Retinal pigment epithelial cell (primary cell): ENCODE measurements around the gene CTTNBP2.

Experiments
- DNase-seq: peaks from one replicate; pipeline ENCODE4 v3.0.0-alpha.2; 2010; ENCODE audit warnings: low read depth
- H3K4me3 ChIP-seq: 2 replicates; pipeline ENCODE4 v1.5.1; 2011; ENCODE audit warnings: mild to moderate bottlenecking, low read length, control low read depth, moderate library complexity
- TF ChIP-seq, protein P1 (sequence below): conservative IDR thresholded peaks from 2 replicates; pipeline ENCODE4 v1.5.1; 2011; ENCODE audit warnings: low read depth, low read length, control low read depth, inconsistent platforms

Gene CTTNBP2

DNA sequence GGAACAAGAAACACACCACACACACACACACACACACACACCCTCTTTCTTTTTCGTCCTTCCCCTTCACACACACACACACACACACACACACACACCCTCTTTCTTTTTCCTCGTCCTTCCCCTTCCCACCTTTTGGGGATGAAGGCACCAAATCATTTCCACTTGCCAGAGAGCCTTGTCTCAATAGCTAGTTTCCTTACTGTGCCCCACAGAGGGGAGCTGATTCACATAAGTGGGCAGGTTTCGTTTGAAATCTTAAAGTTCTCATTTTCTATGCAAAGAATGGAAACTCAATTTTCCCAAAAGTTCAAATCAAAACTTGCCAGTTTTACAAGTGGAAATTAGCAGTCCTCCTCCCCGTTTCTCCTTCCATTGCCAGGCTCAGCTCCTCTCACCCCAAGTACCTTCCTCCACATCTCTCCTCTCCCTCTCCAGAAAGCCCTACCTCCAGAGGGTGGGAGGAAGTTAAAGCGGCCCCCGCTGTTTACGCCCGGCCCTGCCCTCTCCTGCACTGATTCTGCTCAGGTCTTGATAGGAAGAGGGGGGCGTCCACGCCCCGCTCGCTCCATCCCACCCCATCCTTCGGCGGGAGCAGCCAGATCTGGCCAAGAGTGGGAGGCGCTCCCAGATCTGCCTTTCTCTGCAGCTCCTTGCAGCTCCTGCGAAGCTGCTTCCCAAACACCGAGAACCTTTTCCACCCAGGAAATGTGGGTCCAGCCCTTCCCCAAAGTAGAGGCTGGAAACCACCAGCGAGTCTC lies 1.3 kb downstream of the CTTNBP2 start:
- DNase-seq: no peak
- TF ChIP-seq, protein P1, sequence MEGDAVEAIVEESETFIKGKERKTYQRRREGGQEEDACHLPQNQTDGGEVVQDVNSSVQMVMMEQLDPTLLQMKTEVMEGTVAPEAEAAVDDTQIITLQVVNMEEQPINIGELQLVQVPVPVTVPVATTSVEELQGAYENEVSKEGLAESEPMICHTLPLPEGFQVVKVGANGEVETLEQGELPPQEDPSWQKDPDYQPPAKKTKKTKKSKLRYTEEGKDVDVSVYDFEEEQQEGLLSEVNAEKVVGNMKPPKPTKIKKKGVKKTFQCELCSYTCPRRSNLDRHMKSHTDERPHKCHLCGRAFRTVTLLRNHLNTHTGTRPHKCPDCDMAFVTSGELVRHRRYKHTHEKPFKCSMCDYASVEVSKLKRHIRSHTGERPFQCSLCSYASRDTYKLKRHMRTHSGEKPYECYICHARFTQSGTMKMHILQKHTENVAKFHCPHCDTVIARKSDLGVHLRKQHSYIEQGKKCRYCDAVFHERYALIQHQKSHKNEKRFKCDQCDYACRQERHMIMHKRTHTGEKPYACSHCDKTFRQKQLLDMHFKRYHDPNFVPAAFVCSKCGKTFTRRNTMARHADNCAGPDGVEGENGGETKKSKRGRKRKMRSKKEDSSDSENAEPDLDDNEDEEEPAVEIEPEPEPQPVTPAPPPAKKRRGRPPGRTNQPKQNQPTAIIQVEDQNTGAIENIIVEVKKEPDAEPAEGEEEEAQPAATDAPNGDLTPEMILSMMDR: no peak
- peak overlapping the region; percentile 80 for H3K4me3 ChIP-seq

DNA sequence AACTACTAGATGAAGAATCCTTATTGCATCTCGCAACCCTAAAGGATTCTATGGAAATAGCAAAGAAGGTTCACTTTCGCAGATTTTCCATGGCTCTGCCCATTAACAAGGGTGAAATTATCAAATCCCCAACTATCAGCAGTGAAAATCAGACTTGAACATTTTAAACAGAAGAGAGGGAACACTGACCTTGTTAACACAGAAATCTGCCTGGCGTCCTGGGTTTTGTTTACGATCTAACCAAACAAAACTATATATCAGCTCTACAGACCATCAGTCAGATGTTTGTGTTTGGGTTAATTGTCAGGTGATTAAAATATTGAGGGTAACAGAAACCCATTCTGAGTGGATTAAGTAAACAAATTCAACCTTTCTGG lies 1.9 kb downstream of the CTTNBP2 start:
- DNase-seq: no peak
- no peak overlapping the region for H3K4me3 ChIP-seq
- TF ChIP-seq, protein P1: no peak

DNA sequence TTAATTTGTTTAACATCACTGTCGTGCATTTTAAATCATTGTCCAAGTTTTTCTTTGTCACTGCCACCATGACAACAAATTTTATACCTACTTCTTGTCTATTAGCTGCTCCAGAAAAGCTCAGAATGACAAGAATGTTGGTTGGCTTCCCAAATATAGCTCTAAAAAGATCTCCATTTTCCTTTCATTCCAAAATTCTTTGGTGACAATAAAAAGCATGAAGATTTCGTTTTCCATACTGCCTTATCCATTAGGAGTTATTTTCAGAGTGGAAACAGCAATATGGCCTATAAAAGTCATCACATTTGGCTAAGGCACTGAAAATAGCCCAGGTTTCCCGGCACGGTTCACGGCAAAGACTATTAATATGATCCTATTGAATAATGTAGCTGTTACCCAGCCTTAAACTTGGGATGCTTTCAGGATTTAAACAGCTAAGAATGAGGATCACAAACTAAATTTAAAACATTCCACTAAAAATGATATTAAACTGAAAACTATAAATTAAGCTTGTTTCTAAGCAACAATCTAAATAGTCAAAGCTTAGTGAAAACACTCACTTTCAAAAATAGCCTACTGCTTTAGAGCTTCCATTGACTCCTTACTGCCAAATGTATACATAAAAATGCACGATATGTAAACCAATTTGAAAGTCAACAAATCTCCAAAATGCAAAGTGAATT lies 2.7 kb downstream of the CTTNBP2 start:
- no peak for DNase-seq
- TF ChIP-seq, protein P1: no peak
- H3K4me3 ChIP-seq: no peak overlapping the region

DNA sequence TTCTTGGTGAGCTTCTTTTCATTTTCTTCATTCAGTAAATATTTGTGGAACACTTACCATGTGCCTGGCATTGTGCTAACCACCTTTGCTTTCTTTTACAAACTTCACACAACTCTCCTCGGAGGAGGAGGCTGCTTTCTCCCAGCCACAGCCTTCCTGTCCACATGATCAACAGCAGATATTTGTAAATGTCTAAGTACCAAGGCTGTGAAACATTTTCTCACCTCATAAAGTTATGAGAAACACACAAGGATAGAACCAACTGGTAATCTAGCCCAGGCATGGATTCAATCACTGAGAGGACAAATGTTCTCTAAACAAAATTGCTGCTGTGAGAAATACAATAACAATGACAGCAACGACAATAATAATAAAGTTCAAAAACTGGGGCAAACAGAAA lies 3.9 kb downstream of the CTTNBP2 start:
- DNase-seq: no peak
- TF ChIP-seq, protein P1: no peak
- no peak overlapping the region for H3K4me3 ChIP-seq

DNA sequence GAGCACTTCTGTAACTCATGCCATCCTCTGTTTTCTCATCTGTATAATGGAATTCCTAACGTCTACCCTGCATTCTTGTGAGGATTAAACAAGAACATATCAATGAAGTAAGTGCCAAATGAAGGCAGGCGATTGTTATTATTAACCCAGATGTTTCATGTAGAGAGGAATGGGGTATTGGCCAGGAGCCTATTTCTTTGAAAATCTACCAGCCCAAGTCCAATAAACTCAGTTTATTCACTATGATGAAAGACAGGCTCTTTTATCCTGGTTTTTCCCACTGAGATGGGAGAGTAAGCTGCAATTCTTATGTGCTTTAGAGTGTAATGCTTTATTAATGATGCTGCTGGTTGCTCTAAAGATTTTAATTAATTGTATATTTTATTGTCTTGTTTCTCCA lies 9.6 kb downstream of the CTTNBP2 start:
- no peak for DNase-seq
- TF ChIP-seq, protein P1: no peak
- H3K4me3 ChIP-seq: no peak overlapping the region

DNA sequence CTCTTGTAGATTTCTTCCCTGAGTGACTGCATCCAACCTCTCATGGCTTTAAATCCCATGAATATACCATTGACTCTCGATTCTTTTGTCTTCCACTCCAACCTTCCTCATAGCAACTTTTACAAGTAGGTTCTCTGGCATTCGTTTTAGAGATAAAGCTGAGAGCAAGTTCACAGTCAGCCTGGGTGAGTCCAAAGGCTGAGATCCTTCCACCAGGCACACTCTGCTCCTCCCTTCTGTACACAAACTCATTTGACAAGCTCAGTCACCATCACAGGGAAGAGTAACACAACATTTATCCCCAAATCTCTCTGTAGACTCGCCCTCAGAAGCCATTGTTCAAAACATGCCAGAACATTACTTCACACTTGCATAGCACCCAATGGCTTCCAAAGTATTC lies 10.9 kb downstream of the CTTNBP2 start:
- H3K4me3 ChIP-seq: no peak overlapping the region
- TF ChIP-seq, protein P1: no peak
- DNase-seq: no peak
